ENCODE measurements around the gene OXCT2. TPM values are rescaled to one million over a fixed set of nuclear protein-coding genes. Genes with fewer than 3 reads are reported as not detected.
"Not testable (repeated sequence)": the region's sequence is repeated elsewhere in the genome, so short reads cannot be mapped to it uniquely, and the experiment has no call there.

Gene OXCT2
- total RNA-seq, 1 experiment from 2014 or later, result 1.3 TPM

DNA sequence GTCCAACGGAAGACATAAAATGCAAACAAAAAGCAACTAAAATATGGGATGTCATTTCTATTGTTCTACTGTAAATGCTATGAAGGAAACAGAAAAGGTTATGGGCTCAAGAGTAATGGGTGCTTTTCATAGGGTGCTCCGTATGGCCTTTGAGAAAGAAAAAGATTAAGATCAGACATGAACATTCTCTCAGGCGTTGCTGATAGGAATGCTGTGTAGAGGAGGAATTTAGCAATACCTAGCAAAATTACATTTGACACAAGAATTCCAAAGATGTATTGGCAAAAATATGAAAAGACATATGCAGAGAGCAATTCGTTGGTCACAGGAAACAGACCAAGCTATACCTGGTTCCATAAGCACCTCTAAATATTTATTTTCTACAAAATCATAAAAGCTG, 5.7 kb upstream of the OXCT2 start:
- intact Hi-C loops (cut with micrococcal nuclease; ENCODE audit: unreplicated experiment), result no loop called here
- no peaks in the 10 kb centered on the region for H3K9me3 ChIP-seq (ENCODE audit: insufficient read depth, low read depth)
- H3K4me3 ChIP-seq, result no peak overlapping the region
- ChIA-PET CTCF (no interaction called here), POLR2A (ENCODE audit: unreplicated experiment) (no interaction called here)
- no peaks in the 10 kb centered on the region for H3K9me2 ChIP-seq (ENCODE audit: insufficient read depth)
- TF ChIP-seq, protein P1, sequence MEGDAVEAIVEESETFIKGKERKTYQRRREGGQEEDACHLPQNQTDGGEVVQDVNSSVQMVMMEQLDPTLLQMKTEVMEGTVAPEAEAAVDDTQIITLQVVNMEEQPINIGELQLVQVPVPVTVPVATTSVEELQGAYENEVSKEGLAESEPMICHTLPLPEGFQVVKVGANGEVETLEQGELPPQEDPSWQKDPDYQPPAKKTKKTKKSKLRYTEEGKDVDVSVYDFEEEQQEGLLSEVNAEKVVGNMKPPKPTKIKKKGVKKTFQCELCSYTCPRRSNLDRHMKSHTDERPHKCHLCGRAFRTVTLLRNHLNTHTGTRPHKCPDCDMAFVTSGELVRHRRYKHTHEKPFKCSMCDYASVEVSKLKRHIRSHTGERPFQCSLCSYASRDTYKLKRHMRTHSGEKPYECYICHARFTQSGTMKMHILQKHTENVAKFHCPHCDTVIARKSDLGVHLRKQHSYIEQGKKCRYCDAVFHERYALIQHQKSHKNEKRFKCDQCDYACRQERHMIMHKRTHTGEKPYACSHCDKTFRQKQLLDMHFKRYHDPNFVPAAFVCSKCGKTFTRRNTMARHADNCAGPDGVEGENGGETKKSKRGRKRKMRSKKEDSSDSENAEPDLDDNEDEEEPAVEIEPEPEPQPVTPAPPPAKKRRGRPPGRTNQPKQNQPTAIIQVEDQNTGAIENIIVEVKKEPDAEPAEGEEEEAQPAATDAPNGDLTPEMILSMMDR (conservative IDR thresholded peaks at IDR 0.05), result no peak
- TF ChIP-seq EZH2 (IDR thresholded peaks at IDR 0.05; ENCODE audit: low read depth), result no peak
- H2AFZ ChIP-seq, result no peak overlapping the region
- no TSS peak for BruUV-seq (replicated peaks)
- peak in 1 of 2 experiments; percentile 52 for DNase-seq
- no peaks in the 10 kb centered on the region for H3F3A ChIP-seq (ENCODE audit: insufficient read depth, low read depth)
- 0 out of 2 replicates have a peak overlapping the region, but pooled peaks have one; percentile 11 for H3K4me2 ChIP-seq
- no peak overlapping the region for H3K27ac ChIP-seq
- H3K79me2 ChIP-seq (ENCODE audit: low read depth), result no peaks in the 10 kb centered on the region
- H4K20me1 ChIP-seq (ENCODE audit: insufficient read depth), result no peaks in the 10 kb centered on the region
- no peaks in the 10 kb centered on the region for H3K36me3 ChIP-seq (ENCODE audit: low read depth)
- H3K4me1 ChIP-seq (replicated peaks; ENCODE audit: insufficient read depth), result no peaks in the 10 kb centered on the region
- H3K27me3 ChIP-seq (ENCODE audit: insufficient read depth, low read depth), result no peaks in the 10 kb centered on the region

DNA sequence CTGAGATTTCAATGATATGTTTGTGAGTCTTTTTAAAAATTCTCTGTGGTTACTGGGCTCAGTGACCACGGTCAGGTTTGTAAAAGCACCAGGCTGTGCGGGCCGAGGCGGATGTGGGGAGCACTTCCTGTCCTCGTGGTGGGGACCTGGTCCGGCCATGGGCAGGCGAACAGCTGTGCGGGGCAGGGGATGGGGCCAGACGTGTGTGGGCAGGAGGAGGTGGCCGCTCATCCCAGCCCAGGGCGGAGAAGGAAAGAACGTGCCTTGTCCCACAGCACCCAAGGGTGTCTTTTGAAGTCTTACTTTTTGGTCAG, 5.2 kb upstream of the OXCT2 start:
- H3K36me3 ChIP-seq (ENCODE audit: low read depth), result no peaks in the 10 kb centered on the region
- no TSS peak for BruUV-seq (replicated peaks)
- intact Hi-C loops (cut with micrococcal nuclease; ENCODE audit: unreplicated experiment), result no loop called here

DNA sequence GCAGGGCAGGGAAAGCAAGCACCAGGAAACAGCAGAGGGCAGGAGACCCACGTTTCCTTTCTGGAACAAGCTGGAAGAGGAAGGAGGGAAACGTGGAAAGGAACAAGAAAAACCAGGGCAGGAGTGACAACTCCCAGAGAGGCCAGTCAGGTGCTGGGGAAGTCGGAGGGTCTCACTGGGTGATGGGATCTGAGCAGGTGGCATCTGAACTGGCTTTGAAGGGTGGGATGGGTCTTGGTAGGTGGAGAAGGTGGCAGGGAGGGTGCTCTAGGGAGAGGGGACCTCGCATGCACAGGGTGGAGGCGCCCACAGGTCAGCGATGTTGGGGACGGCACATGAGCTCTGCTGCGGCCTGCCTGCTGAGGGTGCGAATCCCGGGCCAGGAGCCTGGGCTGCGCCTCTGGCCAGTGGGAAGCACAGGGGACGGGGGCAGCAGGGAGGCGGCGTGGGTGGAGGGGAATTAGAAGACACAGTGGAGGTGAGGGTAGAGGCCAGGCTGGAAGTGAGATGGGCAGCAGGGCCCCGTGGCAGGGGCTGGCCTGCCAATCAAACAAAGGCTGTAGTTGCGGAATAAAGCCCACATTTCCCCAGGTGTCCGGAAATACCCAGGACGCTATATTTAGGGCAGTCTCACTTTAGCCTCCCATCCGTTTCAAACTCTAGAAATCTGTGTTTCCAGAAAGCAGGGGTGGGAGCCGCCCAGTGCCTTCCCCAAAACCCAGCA, 4.7 kb upstream of the OXCT2 start:
- CTCF ChIA-PET, result not testable (repeated sequence)

More for the DNA sequence above, 5.2 kb upstream of the OXCT2 start:
- no peak for DNase-seq
- Histone ChIP-seq H3K9me2 (ENCODE audit: insufficient read depth) (no peaks in the 10 kb centered on the region), H3K27ac (no peak overlapping the region), H3K4me2 (no peak overlapping the region), H3K79me2 (ENCODE audit: low read depth) (no peaks in the 10 kb centered on the region), H2AFZ (no peak overlapping the region), H3K4me1 (replicated peaks; ENCODE audit: insufficient read depth) (no peaks in the 10 kb centered on the region), H3K27me3 (ENCODE audit: insufficient read depth, low read depth) (no peaks in the 10 kb centered on the region), H3K4me3 (no peak overlapping the region), H3F3A (ENCODE audit: insufficient read depth, low read depth) (no peaks in the 10 kb centered on the region), H4K20me1 (ENCODE audit: insufficient read depth) (no peaks in the 10 kb centered on the region), H3K9me3 (ENCODE audit: insufficient read depth, low read depth) (no peaks in the 10 kb centered on the region)
- ChIA-PET POLR2A (ENCODE audit: unreplicated experiment) (no interaction called here), CTCF (no interaction called here)
- no peak for TF ChIP-seq EZH2 (IDR thresholded peaks at IDR 0.05; ENCODE audit: low read depth)
- TF ChIP-seq, protein P1 (conservative IDR thresholded peaks at IDR 0.05), result no peak

DNA sequence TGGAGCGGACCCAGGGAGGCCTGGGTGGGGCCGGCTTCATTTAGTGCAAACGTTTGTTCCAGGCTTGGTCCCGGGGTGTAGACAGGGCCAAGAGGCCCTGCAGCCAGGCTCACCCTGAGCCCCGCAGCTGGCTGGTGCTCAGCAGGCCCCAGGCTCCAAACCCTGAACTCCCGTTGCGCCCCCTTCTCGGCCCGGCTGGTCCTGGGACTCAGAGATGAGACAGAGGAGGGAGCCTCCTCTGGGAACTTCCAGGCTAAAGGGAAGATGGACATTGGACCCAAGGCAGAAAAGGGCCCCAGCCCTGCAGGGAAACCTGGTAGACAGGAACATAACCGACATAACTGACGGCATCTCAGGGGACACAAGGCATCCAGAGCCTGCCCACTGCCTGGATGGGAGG, 4.0 kb upstream of the OXCT2 start:
- intact Hi-C loops (cut with micrococcal nuclease; ENCODE audit: unreplicated experiment); H3K4me2 ChIP-seq; H3K27ac ChIP-seq; CTCF ChIA-PET; H3K79me2 ChIP-seq (ENCODE audit: low read depth); H4K20me1 ChIP-seq (ENCODE audit: insufficient read depth); H3K36me3 ChIP-seq (ENCODE audit: low read depth); H3K4me1 ChIP-seq (replicated peaks; ENCODE audit: insufficient read depth); H3K4me3 ChIP-seq; H3K9me3 ChIP-seq (ENCODE audit: insufficient read depth, low read depth); H3K9me2 ChIP-seq (ENCODE audit: insufficient read depth); H3F3A ChIP-seq (ENCODE audit: insufficient read depth, low read depth); DNase-seq; POLR2A ChIA-PET (ENCODE audit: unreplicated experiment); BruUV-seq (replicated peaks); H2AFZ ChIP-seq; H3K27me3 ChIP-seq (ENCODE audit: insufficient read depth, low read depth): not testable (repeated sequence)

More for the DNA sequence above, 4.7 kb upstream of the OXCT2 start:
- H3K4me2 ChIP-seq; H3K9me2 ChIP-seq (ENCODE audit: insufficient read depth); H3K4me1 ChIP-seq (replicated peaks; ENCODE audit: insufficient read depth); H2AFZ ChIP-seq; BruUV-seq (replicated peaks); H3K36me3 ChIP-seq (ENCODE audit: low read depth); H4K20me1 ChIP-seq (ENCODE audit: insufficient read depth); H3K4me3 ChIP-seq; H3F3A ChIP-seq (ENCODE audit: insufficient read depth, low read depth); H3K27ac ChIP-seq; H3K79me2 ChIP-seq (ENCODE audit: low read depth); intact Hi-C loops (cut with micrococcal nuclease; ENCODE audit: unreplicated experiment); H3K9me3 ChIP-seq (ENCODE audit: insufficient read depth, low read depth); DNase-seq; POLR2A ChIA-PET (ENCODE audit: unreplicated experiment); H3K27me3 ChIP-seq (ENCODE audit: insufficient read depth, low read depth): not testable (repeated sequence)

DNA sequence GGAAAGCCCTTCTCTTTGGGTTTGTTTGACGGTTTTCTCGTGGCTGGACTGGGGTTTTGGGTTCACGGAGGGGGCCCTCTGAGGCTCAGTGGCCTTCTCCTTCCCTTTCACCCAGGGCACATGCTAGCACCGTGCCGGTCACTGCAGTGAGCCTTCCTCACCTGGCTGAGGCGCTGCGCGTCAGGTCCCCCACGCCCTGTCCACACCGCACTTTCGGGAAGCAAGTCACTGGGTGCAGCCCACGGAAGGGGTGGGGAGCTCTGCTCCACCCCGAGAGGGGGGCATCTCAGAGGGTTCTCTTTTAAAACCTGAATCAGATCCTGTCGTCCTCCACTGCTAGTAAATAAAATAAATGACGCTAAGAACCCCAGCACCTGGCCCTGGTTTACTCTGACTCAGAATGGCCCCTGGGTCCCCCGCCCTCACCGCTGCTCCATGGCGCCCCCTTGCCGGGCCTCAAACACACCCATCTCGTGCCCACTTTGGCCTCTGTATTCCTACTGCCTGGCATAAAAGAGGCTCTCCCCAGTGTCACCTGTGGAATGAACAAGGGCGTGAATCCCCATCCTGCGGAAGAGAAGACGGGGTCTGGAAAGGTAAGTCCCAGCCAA, 2.3 kb upstream of the OXCT2 start:
- H3K79me2 ChIP-seq (ENCODE audit: low read depth); CTCF ChIA-PET; H3K36me3 ChIP-seq (ENCODE audit: low read depth); H3K27ac ChIP-seq; H3K9me2 ChIP-seq (ENCODE audit: insufficient read depth); POLR2A ChIA-PET (ENCODE audit: unreplicated experiment); H4K20me1 ChIP-seq (ENCODE audit: insufficient read depth); H3K9me3 ChIP-seq (ENCODE audit: insufficient read depth, low read depth); H2AFZ ChIP-seq; H3K4me1 ChIP-seq (replicated peaks; ENCODE audit: insufficient read depth); H3K27me3 ChIP-seq (ENCODE audit: insufficient read depth, low read depth); H3K4me2 ChIP-seq; DNase-seq; H3F3A ChIP-seq (ENCODE audit: insufficient read depth, low read depth); H3K4me3 ChIP-seq; intact Hi-C loops (cut with micrococcal nuclease; ENCODE audit: unreplicated experiment); BruUV-seq (replicated peaks): not testable (repeated sequence)
